ENCODE measurements around the gene PLEKHA6.

PLEKHA6 gene

GRCh38 chr1:204222764-204223055 is 137.0 kb downstream of the PLEKHA6 start:
- no peak overlapping the region for H2AFZ ChIP-seq (ENCODE audit: low read depth)
- no peaks in the 10 kb centered on the region for H3K4me1 ChIP-seq (ENCODE audit: low read depth, poor library complexity, severe bottlenecking)
- H3K27me3 ChIP-seq (ENCODE audit: insufficient read depth, low read depth): no peaks in the 10 kb centered on the region
- TF ChIP-seq CTCF (conservative IDR thresholded peaks at IDR 0.05; ENCODE audit: low read depth, low read length): no peak
- H3K36me3 ChIP-seq (ENCODE audit: insufficient read depth): no peaks in the 10 kb centered on the region
- H4K20me1 ChIP-seq (ENCODE audit: insufficient read depth): no peaks in the 10 kb centered on the region
- no peak overlapping the region for H3K4me2 ChIP-seq
- no peak overlapping the region for H3K4me3 ChIP-seq (IDR thresholded peaks at IDR 0.05; ENCODE audit: insufficient read depth, low read depth, low read length)
- no peaks in the 10 kb centered on the region for H3K79me2 ChIP-seq (ENCODE audit: insufficient read depth, low read depth)
- no peak overlapping the region for H3K9ac ChIP-seq
- no peak overlapping the region for H3K27ac ChIP-seq

DNA sequence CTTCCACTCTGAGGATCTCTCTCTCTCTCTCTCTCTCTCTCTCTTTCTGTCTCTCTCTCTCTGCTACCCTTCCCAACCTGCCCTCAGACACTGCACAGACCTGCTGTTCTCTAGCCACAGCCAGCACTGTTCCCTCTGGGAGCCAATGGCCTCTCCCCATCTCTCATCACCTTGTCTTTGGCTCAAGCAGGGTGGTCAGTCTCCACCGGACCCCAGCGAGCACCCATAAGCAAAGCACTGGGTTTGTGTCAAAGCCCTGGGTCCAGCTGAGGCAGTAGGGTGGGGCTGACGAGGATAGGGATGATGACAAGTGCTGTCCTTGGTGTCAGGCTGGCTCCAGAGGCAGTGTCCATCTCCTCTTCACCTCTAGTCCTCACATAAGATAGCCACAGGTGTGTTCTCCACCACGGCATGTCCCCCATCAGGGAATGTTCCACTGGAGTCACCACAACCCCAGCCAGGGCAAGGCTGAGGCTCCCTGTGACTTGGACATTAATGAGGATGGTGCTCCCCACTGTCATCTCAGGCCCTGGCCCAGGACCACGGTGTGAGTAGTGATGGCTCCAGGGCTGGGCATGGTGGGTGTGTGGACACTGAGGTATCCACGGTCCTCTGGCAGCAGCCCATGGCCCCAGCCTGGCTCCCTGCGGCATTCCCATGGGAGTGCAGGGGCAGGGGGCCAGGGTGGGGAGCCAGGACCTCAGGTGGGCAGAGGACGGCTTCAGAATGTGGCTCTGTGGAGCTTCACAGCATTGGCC is 137.5 kb downstream of the PLEKHA6 start:
- no peak for TF ChIP-seq CTCF (conservative IDR thresholded peaks at IDR 0.05; ENCODE audit: low read depth, low read length)
- no peaks in the 10 kb centered on the region for H3K36me3 ChIP-seq (ENCODE audit: insufficient read depth)

GRCh38 chr1:204221271-204221670 is 138.5 kb downstream of the PLEKHA6 start:
- Histone ChIP-seq H3K27ac (no peak overlapping the region), H3K27me3 (ENCODE audit: insufficient read depth, low read depth) (no peaks in the 10 kb centered on the region; the same call in 1 of the 2 replicates), H3K9ac (no peak overlapping the region), H3K4me1 (ENCODE audit: low read depth, poor library complexity, severe bottlenecking) (no peaks in the 10 kb centered on the region), H4K20me1 (ENCODE audit: insufficient read depth) (no peaks in the 10 kb centered on the region), H3K4me2 (no peak overlapping the region), H2AFZ (ENCODE audit: low read depth) (no peak overlapping the region), H3K79me2 (ENCODE audit: insufficient read depth, low read depth) (no peaks in the 10 kb centered on the region), H3K4me3 (IDR thresholded peaks at IDR 0.05; ENCODE audit: insufficient read depth, low read depth, low read length) (no peak overlapping the region), H3K36me3 (ENCODE audit: insufficient read depth) (no peaks in the 10 kb centered on the region)
- TF ChIP-seq CTCF (conservative IDR thresholded peaks at IDR 0.05; ENCODE audit: low read depth, low read length): no peak

More for the DNA sequence above, 137.5 kb downstream of the PLEKHA6 start:
- no peaks in the 10 kb centered on the region for H3K27me3 ChIP-seq (ENCODE audit: insufficient read depth, low read depth)
- H3K79me2 ChIP-seq (ENCODE audit: insufficient read depth, low read depth): no peaks in the 10 kb centered on the region
- no peak overlapping the region for H3K9ac ChIP-seq
- no peak overlapping the region for H3K4me2 ChIP-seq
- no peaks in the 10 kb centered on the region for H4K20me1 ChIP-seq (ENCODE audit: insufficient read depth)
- H3K27ac ChIP-seq: no peak overlapping the region
- no peak overlapping the region for H2AFZ ChIP-seq (ENCODE audit: low read depth)
- H3K4me1 ChIP-seq (ENCODE audit: low read depth, poor library complexity, severe bottlenecking): no peaks in the 10 kb centered on the region
- no peak overlapping the region for H3K4me3 ChIP-seq (IDR thresholded peaks at IDR 0.05; ENCODE audit: insufficient read depth, low read depth, low read length)

- Histone ChIP-seq H4K20me1 (ENCODE audit: insufficient read depth) (no peaks in the 10 kb centered on the region), H3K4me2 (no peak overlapping the region), H3K79me2 (ENCODE audit: insufficient read depth, low read depth) (no peaks in the 10 kb centered on the region), H3K27me3 (ENCODE audit: insufficient read depth, low read depth) (no peaks in the 10 kb centered on the region; the same call in 1 of the 2 replicates), H3K4me3 (IDR thresholded peaks at IDR 0.05; ENCODE audit: insufficient read depth, low read depth, low read length) (no peak overlapping the region), H3K36me3 (ENCODE audit: insufficient read depth) (no peaks in the 10 kb centered on the region), H2AFZ (ENCODE audit: low read depth) (no peak overlapping the region), H3K9ac (no peak overlapping the region), H3K27ac (no peak overlapping the region), H3K4me1 (ENCODE audit: low read depth, poor library complexity, severe bottlenecking) (no peaks in the 10 kb centered on the region)
- no peak for TF ChIP-seq CTCF (conservative IDR thresholded peaks at IDR 0.05; ENCODE audit: low read depth, low read length)
Observed at GRCh38 chr1:204219971-204220616, 139.6 kb downstream of the PLEKHA6 start.

All from KMS-11 (cell line).